Small intestine (tissue), 7 donors: Measurements from ENCODE around the gene NGB. TPM values are rescaled to one million over a fixed set of nuclear protein-coding genes. Genes with fewer than 3 reads are reported as not detected.

Experiments used
- DNase-seq, 2 donors: peaks; one replicate each; pipeline versions ENCODE4 v3.0.0 to v3.0.0-alpha.2; 2013
- FAIRE-seq: peaks from 2 replicates; lab custom pipeline; 2012; peaks lifted over from hg19 to GRCh38; lab: Jason Lieb, UNC
- H3K27ac ChIP-seq, 3 donors: one replicate each; pipeline ENCODE4 v1.5.1; 2013; ENCODE audit warnings: low read length in 2 of 3, mild to moderate bottlenecking in 2 of 3, control low read depth in 1 of 3, inconsistent platforms in 1 of 3, low read depth in 1 of 3, moderate library complexity in 1 of 3
- H3K27me3 ChIP-seq, 3 donors: one replicate each; pipeline ENCODE4 v1.6.1; 2013; ENCODE audit warnings: low read length in 3 of 3, inconsistent platforms in 1 of 3; ENCODE audit not compliant: control insufficient read depth in 3 of 3, insufficient read depth in 3 of 3
- H3K36me3 ChIP-seq, 3 donors: one replicate each; pipeline ENCODE4 v1.6.1; 2013; ENCODE audit warnings: low read length in 3 of 3, inconsistent platforms in 1 of 3, low read depth in 1 of 3, mild to moderate bottlenecking in 1 of 3, moderate library complexity in 1 of 3; ENCODE audit not compliant: control insufficient read depth in 3 of 3, insufficient read depth in 2 of 3
- H3K4me1 ChIP-seq, 3 donors: one replicate each; pipeline ENCODE4 v1.6.1; 2013; ENCODE audit warnings: low read length in 2 of 3, inconsistent platforms in 1 of 3, low read depth in 1 of 3, mild to moderate bottlenecking in 1 of 3, moderate library complexity in 1 of 3; ENCODE audit not compliant: control insufficient read depth in 3 of 3, insufficient read depth in 2 of 3
- H3K4me3 ChIP-seq, 3 donors: one replicate each; pipeline ENCODE4 v1.5.1; 2013; ENCODE audit warnings: low read length in 3 of 3, control low read depth in 1 of 3, inconsistent platforms in 1 of 3, low read depth in 1 of 3, mild to moderate bottlenecking in 1 of 3, moderate library complexity in 1 of 3
- H3K9me3 ChIP-seq, 2 donors: one replicate each; pipeline ENCODE4 v1.6.1; 2013; ENCODE audit warnings: low read depth in 1 of 2, low read length in 1 of 2; ENCODE audit not compliant: control insufficient read depth in 2 of 2, insufficient read depth in 1 of 2
- WGBS, 3 donors: extraction: QIAGEN DNeasy Blood & Tissue Kit; methylation state at CpG; one replicate each; pipeline ENCODE4 v1.1.7; 2013; 5-methylcytosine and 5-hydroxymethylcytosine counted together
- polyA plus RNA-seq, 4 donors: library from polyadenylated mRNA; stranded (reverse) in 3 of 4; unstranded in 1 of 4; fragments of 200-250 nt in 3 of 4; fragments of 120-200 nt in 1 of 4; gene quantifications; one replicate each; pipeline versions ENCODE4 v1.2.1 to v1.2.3, GENCODE V29; 2013
- donor health status: healthy with polysubstance abuse.
- donor health status: control.
- donor health status: control.
- donor health status: Bipolar disorder and iron deficiency.
- donor health status: healthy.

Gene NGB
- polyA plus RNA-seq, 4 donors: 0.09 to 0.81 TPM; not detected in 2

DNA sequence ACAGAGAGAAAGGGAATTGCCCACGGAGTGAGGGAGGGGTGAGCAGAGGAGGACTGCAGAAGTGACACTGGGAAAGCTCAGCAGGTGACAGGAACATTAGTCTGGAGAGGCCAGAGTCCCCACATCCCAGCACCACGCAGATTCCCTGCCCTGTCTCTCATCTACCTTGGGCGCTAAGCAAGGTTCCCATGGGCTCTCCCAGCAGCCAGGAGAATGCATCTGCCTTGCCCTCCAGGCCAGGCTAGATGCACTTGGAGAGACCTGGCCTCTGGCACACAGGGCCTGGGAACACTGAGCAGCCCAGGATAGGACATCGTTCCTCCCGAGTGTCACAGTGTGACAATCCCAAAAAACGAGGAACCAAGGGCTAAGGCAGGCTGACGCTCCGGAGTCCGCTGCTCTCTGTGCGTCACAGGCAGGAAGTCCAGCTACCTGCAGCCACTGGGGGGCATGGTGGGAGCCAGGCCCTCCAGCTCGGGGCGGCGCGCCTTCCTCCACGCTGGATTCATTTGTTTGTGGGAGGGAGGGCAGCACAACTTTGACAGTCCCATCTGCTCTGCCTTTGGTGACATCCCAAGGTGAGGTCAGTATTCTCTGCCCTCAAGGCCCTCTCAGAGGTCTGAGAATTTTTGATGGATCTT, 5.4 kb upstream of the NGB start:
- Histone ChIP-seq H3K4me1 (no peaks in the 10 kb centered on the region), H3K27ac (no peak overlapping the region), H3K36me3 (peaks cover 0 to 44% (median 7%) of the 10 kb centered on the region in 3 donors), H3K4me3 (no peak overlapping the region), H3K9me3 (peaks cover 0 to 2% of the 10 kb centered on the region in 2 donors), H3K27me3 (peaks cover 0 to 11% (median 10%) of the 10 kb centered on the region in 3 donors)
- no peak for DNase-seq
- WGBS, 3 donors: 87 to 88% (median 88%) methylated on average over 15 of the region's 15 CpGs
- FAIRE-seq: no peak

DNA sequence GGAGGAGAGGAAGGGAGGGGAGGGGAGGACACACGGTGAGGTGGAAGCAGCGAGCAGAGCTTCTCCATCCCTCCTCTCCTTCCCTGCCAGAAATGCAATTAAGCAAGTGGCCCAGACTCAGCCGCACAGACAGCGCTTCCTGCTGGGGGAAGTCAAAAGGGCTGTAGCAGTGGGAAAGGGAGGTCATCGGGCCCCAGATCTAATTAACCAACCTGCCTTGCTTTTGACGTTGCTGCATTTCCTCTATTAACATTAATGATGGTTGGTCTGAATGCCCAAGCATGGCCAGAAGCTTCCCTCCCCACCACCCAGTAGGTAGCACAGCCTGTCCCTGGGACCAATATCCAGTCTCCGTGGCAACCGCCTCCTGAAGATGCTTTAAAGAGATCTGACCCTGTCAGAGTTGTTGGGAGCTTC, 4.6 kb upstream of the NGB start:
- H3K9me3 ChIP-seq: peaks cover 0 to 2% of the 10 kb centered on the region in 2 donors
- H3K27ac ChIP-seq: no peak overlapping the region
- peaks cover 0 to 44% (median 7%) of the 10 kb centered on the region in 3 donors for H3K36me3 ChIP-seq
- peaks cover 4 to 16% (median 13%) of the 10 kb centered on the region in 3 donors for H3K27me3 ChIP-seq
- FAIRE-seq (no peak), DNase-seq (no peak)
- no peak overlapping the region for H3K4me3 ChIP-seq
- WGBS, 3 donors: 58 to 74% (median 71%) methylated on average over 8 of the region's 8 CpGs
- no peaks in the 10 kb centered on the region for H3K4me1 ChIP-seq

DNA sequence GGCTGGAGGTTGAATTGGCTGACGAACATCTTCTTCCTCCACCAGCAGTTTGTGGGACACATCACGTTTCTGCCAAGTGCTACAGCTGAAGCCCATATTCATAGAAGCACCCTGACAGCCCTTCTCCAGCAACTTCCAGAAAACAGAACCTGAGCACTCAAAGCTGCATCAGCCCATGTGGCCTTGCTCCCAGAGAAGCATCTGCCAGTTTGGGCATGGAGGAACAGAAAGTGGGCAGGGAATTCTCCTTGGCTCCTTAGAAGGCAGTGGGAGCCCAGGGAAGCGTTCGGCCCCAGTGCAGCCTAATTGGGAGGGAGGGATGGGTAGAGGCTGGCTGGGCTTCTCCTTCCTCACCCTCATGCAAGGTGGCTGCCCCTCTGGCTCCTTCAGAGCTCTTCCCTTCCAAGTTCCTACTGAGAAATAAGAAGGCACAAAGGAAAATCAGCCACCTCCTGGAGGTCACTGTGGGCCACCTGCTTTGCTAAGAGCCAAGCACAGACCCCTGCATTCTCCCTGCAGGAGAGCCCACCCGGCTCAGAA, 4.1 kb upstream of the NGB start:
- Histone ChIP-seq H3K36me3 (peaks cover 0 to 40% (median 7%) of the 10 kb centered on the region in 3 donors), H3K4me1 (no peaks in the 10 kb centered on the region), H3K4me3 (no peak overlapping the region), H3K27me3 (peaks cover 4 to 21% (median 13%) of the 10 kb centered on the region in 3 donors), H3K9me3 (peaks cover 0 to 4% of the 10 kb centered on the region in 2 donors), H3K27ac (no peak overlapping the region)
- no peak for FAIRE-seq
- DNase-seq: no peak
- WGBS, 3 donors: 74 to 86% (median 84%) methylated on average over 5 of the region's 5 CpGs

DNA sequence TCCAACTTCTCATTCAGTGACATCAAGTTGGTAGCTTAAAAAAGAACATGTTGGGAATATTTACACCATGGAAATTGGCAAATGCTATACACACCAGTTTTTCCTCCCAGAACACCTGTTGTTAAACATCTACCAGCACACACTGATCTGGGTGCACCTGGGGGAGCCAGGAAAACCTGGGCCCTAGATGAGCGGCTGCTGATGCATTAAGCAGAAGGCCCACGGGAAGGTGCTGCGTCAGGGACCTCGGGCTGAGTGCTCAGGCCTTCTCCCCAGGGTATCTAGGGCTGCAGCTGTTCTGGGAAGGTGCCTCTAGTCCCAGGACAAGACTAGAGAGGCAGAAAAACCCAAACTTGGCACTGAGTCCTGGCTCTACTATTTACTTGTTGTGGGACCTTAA, 2.8 kb upstream of the NGB start:
- FAIRE-seq (no peak), DNase-seq (no peak)
- peaks cover 0 to 28% (median 7%) of the 10 kb centered on the region in 3 donors for H3K36me3 ChIP-seq
- 68 to 73% (median 72%) methylated on average over 4 of the region's 4 CpGs for WGBS, 3 donors
- H3K4me1 ChIP-seq: no peaks in the 10 kb centered on the region
- H3K27me3 ChIP-seq: peaks cover 4 to 33% (median 19%) of the 10 kb centered on the region in 3 donors
- H3K9me3 ChIP-seq: peaks cover 0 to 4% of the 10 kb centered on the region in 2 donors
- H3K4me3 ChIP-seq: no peak overlapping the region
- H3K27ac ChIP-seq: no peak overlapping the region

DNA sequence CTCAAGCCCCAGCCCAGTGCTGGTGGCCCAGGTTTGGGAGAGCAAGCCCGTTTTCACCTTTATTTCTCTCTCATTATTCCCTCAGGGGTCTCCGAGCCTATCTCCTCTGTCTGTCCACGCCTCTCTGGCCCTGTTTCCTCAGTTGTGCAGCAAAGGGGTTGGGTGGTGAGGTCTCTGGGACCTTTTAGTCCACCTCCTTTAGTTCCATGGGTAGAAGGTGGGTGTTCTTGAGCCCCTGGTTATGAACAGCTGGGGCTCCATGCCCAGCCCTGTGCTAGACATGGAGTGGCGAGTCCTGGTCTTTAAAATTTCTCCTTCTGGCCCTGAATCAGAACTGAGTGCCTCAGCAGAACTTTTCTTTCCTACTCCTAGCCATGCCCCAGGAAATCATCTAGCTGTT, 1.3 kb upstream of the NGB start:
- H3K4me1 ChIP-seq: no peaks in the 10 kb centered on the region
- peaks cover 4 to 43% (median 19%) of the 10 kb centered on the region in 3 donors for H3K27me3 ChIP-seq
- H3K27ac ChIP-seq: no peak overlapping the region
- H3K4me3 ChIP-seq: no peak overlapping the region
- no peak for FAIRE-seq
- DNase-seq: no peak
- peaks cover 0 to 11% of the 10 kb centered on the region in 2 donors for H3K9me3 ChIP-seq
- WGBS, 3 donors: 73 to 86% (median 84%) methylated on average over 4 of the region's 4 CpGs
- H3K36me3 ChIP-seq: peaks cover 0 to 14% (median 2%) of the 10 kb centered on the region in 3 donors

DNA sequence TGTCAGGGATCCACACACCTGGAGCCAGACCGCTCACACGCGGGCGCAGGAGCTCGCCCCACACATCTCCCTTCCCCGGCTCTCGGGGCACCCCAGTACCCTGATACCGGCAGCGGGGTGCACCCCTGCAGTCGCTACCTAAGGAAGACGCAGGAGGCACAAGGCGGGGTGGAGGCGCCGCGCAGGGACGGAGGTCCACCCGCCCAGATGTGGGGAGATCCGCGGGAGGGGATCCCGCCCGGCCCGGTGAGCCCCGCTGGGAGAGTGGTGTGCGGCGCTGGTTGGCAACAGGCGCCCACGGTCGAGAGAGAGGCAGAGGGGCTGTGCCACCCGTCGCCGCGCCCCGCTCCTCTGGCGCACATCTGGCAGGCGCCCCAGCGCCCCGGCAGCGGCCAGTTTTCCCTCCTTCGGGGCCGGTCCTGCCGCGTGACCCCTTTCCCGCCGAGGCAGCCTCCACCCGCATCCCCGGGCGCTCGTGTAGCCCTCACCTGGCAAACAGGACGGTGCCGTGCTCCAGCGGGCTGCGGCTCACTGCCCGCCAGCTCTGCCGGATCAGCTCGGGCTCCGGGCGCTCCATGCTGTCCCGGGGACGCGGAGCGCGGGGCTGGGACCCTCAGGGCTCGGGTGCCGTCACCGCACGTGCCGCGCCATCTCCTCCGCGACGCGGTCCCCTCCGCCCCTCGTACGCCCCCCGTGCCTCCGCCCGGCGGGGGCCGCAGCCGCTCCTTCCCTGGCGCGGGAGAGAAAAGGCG, 469 bp downstream of the NGB start:
- Histone ChIP-seq H3K9me3 (peaks cover 0 to 11% of the 10 kb centered on the region in 2 donors), H3K27ac (no peak overlapping the region), H3K4me3 (no peak overlapping the region), H3K4me1 (no peaks in the 10 kb centered on the region), H3K36me3 (peaks cover 0 to 2% (median 0%) of the 10 kb centered on the region in 3 donors), H3K27me3 (peaks cover 4 to 45% (median 19%) of the 10 kb centered on the region in 3 donors)
- 4 to 7% (median 4%) methylated on average over 64 to 84 of the region's 84 CpGs for WGBS, 3 donors
- DNase-seq (no peak), FAIRE-seq (no peak)

DNA sequence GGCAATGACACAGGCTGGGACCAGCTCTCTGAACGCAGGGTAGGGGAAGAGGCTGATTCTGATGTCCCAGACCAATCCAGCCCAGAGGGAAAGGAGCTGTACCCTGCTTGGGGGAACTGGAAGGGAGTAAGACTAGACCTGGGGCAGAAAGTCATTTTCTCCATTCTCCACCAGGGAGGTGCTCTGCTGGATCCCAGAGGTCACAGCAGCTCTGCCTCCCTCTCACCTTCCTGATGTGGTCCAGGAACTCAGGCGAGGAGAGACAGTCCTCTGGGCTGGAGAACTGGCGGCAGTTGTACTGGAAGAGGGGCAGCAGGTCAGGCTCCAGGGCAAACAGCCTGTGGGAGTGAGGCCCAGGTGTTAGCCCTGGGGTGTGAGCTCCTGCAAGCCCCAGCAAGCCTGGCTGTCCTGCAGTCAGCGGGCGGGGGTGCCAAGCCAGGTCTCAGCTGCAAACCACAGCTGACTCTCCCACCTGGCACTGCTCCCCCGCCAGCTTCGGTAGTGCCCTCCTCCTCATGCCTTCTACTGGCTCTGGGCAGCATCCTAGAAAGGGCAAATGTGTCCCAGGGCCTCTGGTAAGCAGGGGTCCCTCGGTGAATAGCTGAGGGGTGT, 1.9 kb downstream of the NGB start:
- no peak for FAIRE-seq
- Histone ChIP-seq H3K27me3 (peaks cover 4 to 45% (median 19%) of the 10 kb centered on the region in 3 donors), H3K4me1 (no peaks in the 10 kb centered on the region), H3K27ac (no peak overlapping the region), H3K4me3 (no peak overlapping the region), H3K36me3 (no peaks in the 10 kb centered on the region), H3K9me3 (peaks cover 0 to 11% of the 10 kb centered on the region in 2 donors)
- 31 to 35% (median 32%) methylated on average over 8 of the region's 8 CpGs for WGBS, 3 donors
- DNase-seq: no peak
